ENCODE data around the gene WRAP73. TPM values are rescaled to one million over a fixed set of nuclear protein-coding genes. Genes with fewer than 3 reads are reported as not detected.
A peak's percentile ranks its signal among the peaks of the same experiment; 100 is the strongest.

Gene WRAP73
- total RNA-seq, 1 donor from 2014 or later: 23.3 TPM

GRCh38 chr1:3618531-3618880 lies 31.4 kb downstream of the WRAP73 start:
- H3K36me3 ChIP-seq: no peaks in the 10 kb centered on the region
- peaks cover 19% of the 10 kb centered on the region for H3K4me1 ChIP-seq
- intact Hi-C loops (cut with DNase I): no loop called here
- DNase-seq (ENCODE audit: extremely low spot score in 2 of 2): no peak
- H3K4me3 ChIP-seq: no peak overlapping the region
- H3K27ac ChIP-seq: no peak overlapping the region
- TF ChIP-seq POLR2A (IDR thresholded peaks at IDR 0.05) (no peak), POLR2AphosphoS5 (IDR thresholded peaks at IDR 0.05; ENCODE audit: insufficient read depth in 1 of 2, low read depth in 1 of 2) (no peak), CTCF (IDR thresholded peaks at IDR 0.05) (no peak)
- H3K27me3 ChIP-seq: no peaks in the 10 kb centered on the region
- no peaks in the 10 kb centered on the region for H3K9me3 ChIP-seq

GRCh38 chr1:3617806-3618345 lies 32.0 kb downstream of the WRAP73 start:
- DNase-seq (ENCODE audit: extremely low spot score in 2 of 2): no peak
- Histone ChIP-seq H3K9me3 (no peaks in the 10 kb centered on the region), H3K4me3 (no peak overlapping the region), H3K4me1 (peaks cover 13% of the 10 kb centered on the region), H3K27ac (no peak overlapping the region), H3K27me3 (no peaks in the 10 kb centered on the region), H3K36me3 (no peaks in the 10 kb centered on the region)
- intact Hi-C loops (cut with DNase I): loop anchor here (2.0 kb wide), 1 partner anchor 125 kb away; no protein-coding TSS in a partner anchor
- TF ChIP-seq CTCF (IDR thresholded peaks at IDR 0.05) (no peak), POLR2AphosphoS5 (IDR thresholded peaks at IDR 0.05; ENCODE audit: insufficient read depth in 1 of 2, low read depth in 1 of 2) (no peak), POLR2A (IDR thresholded peaks at IDR 0.05) (no peak)

DNA sequence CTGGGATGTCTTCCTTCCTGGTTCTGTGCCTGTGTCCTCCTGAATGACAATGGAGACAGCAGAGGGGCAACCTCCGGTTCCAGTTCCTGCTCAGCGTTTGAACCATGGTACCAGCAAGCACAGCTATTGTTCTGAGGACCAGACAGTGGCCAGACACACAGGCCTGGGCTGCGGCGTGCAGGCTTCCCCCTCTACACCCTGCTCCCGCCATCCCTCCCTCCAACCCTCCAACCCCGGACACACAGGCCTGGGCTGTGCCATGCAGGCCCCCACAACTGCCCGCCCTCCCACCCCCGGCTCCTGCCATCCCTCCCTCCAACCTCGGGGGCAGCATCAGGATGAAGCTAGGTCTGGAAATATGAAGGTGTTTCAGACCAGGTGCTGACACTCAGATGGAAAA lies 33.0 kb downstream of the WRAP73 start:
- no peak for DNase-seq (ENCODE audit: extremely low spot score in 2 of 2)
- Histone ChIP-seq H3K27me3 (no peaks in the 10 kb centered on the region), H3K36me3 (no peaks in the 10 kb centered on the region), H3K4me1 (peaks cover 8% of the 10 kb centered on the region), H3K27ac (no peak overlapping the region), H3K9me3 (no peaks in the 10 kb centered on the region), H3K4me3 (no peak overlapping the region)
- intact Hi-C loops (cut with DNase I): loop anchor here (2.0 kb wide), 1 partner anchor 124 kb away; no protein-coding TSS in a partner anchor
- TF ChIP-seq CTCF (IDR thresholded peaks at IDR 0.05) (no peak), POLR2AphosphoS5 (IDR thresholded peaks at IDR 0.05; ENCODE audit: insufficient read depth in 1 of 2, low read depth in 1 of 2) (no peak), POLR2A (IDR thresholded peaks at IDR 0.05) (no peak)

GRCh38 chr1:3614755-3615742 lies 34.9 kb downstream of the WRAP73 start:
- DNase-seq (ENCODE audit: extremely low spot score in 2 of 2): no peak
- Histone ChIP-seq H3K36me3 (no peaks in the 10 kb centered on the region), H3K27me3 (peaks cover 4% of the 10 kb centered on the region), H3K4me1 (peaks cover 25% of the 10 kb centered on the region), H3K9me3 (no peaks in the 10 kb centered on the region), H3K27ac (no peak overlapping the region), H3K4me3 (no peak overlapping the region)
- no peak for TF ChIP-seq POLR2AphosphoS5 (IDR thresholded peaks at IDR 0.05; ENCODE audit: insufficient read depth in 1 of 2, low read depth in 1 of 2)
- peak in 2 of 3 experiments; percentile 32 to 43 for TF ChIP-seq CTCF (IDR thresholded peaks at IDR 0.05)
- TF ChIP-seq POLR2A (IDR thresholded peaks at IDR 0.05): no peak
- intact Hi-C loops (cut with DNase I): no loop called here
